NK-92 (cell line): ENCODE results near the gene ZNF384.

ENCODE experiments used
- DNase-seq: peaks from one replicate; lab custom pipeline; 2025; ENCODE audit not compliant: unreplicated experiment; lab: John Stamatoyannopoulos, UW

ZNF384 gene

DNA sequence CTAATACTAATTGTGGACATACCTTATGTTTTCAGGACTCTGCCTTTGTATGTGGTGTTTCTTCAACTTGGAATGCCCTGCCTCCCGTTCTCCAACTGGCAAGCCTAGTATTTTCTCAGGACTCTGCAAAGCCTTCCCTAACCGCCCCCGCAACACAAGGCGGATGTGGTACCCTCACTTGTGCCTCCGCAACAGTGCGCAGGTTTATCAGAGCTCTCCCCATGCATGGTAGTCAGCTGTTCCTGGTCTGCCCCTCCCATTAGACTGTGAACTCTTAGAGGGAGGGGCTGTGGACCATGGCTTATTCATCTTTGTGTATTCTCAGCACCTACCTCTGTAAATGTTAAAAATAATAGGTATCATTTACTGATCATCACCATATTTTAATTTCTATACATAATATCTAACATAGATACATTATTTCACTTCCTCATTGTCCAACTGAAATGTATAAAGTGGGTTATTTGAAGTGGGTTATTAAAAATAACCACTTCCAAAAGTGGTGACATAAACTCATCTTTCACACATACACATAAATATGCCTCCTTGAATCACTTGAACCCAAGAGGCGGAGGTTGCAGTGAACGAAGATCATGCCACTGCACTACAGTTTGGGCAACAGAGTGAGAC lies 62.4 kb downstream of the ZNF384 start:
- no peak for DNase-seq

DNA sequence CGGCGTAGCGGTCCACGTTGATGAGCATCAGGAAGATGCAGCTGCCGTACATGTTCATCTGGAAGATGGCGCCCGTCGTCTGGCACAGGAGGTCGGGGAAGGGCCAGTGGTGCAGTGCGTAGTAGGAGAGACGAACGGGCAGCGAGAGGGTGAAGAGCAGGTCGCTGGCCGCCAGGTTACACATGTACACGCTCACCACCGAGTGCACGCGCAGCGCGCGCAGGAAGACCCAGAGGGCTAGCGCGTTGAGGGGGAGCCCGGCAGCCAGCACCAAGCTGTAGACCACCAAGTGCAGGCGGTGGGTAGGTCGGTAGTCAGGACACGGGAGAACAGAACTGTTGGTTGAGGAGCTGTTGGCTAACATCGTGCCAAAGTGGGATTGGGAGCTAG lies 68.3 kb downstream of the ZNF384 start:
- no peak for DNase-seq

DNA sequence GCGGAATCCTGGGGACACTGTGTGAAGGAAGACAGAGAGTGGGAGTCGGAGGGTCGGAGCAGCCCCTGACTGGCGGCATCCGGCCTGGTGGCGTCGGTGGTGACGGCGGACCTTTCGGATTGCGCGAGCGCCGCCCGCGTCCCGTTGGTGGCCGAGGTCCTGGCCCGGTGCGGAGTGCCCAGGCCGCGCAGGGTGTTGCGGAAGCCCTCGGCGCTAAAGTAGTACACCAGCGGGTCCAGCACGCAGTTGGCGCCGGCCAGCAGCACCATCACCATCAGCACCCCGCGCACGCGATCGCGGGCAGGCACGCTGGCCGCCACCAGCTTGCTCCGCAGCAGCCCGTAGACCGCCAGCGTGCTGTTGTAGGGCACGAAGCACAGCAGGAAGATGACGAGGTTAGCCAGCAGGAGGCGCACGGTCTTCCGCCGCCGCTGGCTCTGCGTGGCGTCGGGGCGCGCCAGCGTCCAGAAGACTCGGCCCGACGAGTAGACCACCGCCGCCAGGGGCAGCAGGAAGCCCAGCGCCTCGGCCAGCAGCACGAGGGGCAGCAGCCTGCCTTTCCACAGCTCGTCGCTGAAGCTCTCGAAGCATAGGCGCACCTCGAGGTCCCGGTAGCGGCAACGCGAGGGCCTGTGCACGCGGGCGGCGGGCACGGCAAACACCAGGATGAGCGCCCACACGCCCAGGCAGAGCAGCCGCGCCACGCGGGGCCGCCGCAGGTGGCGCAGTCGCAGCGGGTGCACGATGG lies 68.9 kb downstream of the ZNF384 start:
- DNase-seq = no peak

DNA sequence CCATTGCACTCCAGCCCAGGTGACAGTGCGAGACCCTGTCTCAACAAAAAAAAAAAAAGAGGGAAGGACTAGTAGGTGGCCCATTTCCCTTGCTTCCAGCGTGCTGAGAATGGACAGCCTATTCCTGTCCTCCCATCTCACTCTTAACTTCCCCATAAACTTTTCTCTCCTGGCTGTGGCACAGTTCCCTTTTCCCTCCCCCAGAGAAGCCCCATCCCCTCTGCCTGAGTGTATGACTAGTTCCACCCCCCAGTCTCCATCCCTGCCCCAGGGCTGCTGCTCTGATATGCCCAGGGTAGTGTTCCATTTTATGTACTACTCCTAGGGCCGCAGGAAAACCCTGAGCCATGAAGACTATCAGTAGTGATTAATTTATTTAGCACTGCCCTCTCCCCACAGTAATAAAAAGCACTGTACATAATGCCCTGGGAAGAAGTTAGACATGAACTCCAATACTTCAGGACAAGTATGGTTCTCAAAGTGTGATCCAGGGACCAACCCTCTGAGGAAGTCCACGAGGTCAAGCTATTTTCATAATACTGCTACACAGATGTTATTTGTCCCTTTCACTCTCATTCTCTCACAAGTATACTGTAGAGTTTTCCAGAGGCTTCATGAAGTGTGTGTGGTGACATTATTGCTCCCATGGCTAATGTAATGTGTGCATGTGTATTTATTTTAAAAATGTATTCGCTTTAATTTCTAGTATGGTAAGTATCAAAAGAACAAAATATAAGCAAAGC lies 70.5 kb downstream of the ZNF384 start:
- DNase-seq = no peak
